Esophagus muscularis mucosa (tissue), 4 donors: ENCODE measurements around the gene SSBP2. TPM values are rescaled to one million over a fixed set of nuclear protein-coding genes. Genes with fewer than 3 reads are reported as not detected.
A peak's percentile ranks its signal among the peaks of the same experiment; 100 is the strongest.

ENCODE experiments used
- DNase-seq: peaks from one replicate; pipeline ENCODE4 v3.0.0-alpha.2; 2017; ENCODE audit errors: extremely low spot score
- H3K27ac ChIP-seq, 4 donors: fragments of 200-600 bp; sonication (generic); replicated peaks in 1 of 4; 1 replicate in 3 of 4; 2 replicates in 1 of 4; pipeline ENCODE4 v1.5.1; 2016 to 2019; ENCODE audit warnings: mild to moderate bottlenecking in 1 of 4
- H3K27me3 ChIP-seq, 4 donors: fragments of 200-600 bp; sonication (generic); one replicate each; pipeline versions ENCODE4 v1.5.1 to v1.6.0; 2016 to 2019
- H3K36me3 ChIP-seq, 4 donors: fragments of 200-600 bp; sonication (generic); one replicate each; pipeline ENCODE4 v1.5.1; 2016 to 2019
- H3K4me1 ChIP-seq, 4 donors: fragments of 200-600 bp; sonication (generic); one replicate each; pipeline ENCODE4 v1.5.1; 2016 to 2019
- H3K4me3 ChIP-seq, 4 donors: fragments of 200-600 bp; sonication (generic); 1 replicate in 2 of 4; 2 replicates in 2 of 4; pipeline ENCODE4 v1.5.1; 2016 to 2019; ENCODE audit warnings: mild to moderate bottlenecking in 4 of 4, moderate library complexity in 1 of 4
- H3K9me3 ChIP-seq, 4 donors: fragments of 200-600 bp; sonication (generic); 1 replicate in 3 of 4; 2 replicates in 1 of 4; pipeline ENCODE4 v1.5.1; 2016 to 2019
- EP300 ChIP-seq: sonication (generic); formaldehyde crosslinking; IDR thresholded peaks from one replicate; pipeline ENCODE4 v1.6.1; 2017; ENCODE audit warnings: antibody characterized with exemption
- POLR2A ChIP-seq: fragments of 450-650 bp; IDR thresholded peaks from one replicate; pipeline ENCODE4 v1.6.1; 2017; ENCODE audit warnings: antibody characterized with exemption, moderate library complexity, mild to moderate bottlenecking, low read depth
- POLR2AphosphoS5 ChIP-seq, 2 donors: sonication (generic); formaldehyde crosslinking; IDR thresholded peaks; one replicate each; pipeline ENCODE4 v1.6.1; 2017; ENCODE audit warnings: antibody characterized with exemption in 2 of 2
- WGBS: methylation state at CpG from one replicate; pipeline ENCODE4 v1.1.5; 2018; 5-methylcytosine and 5-hydroxymethylcytosine counted together
- intact Hi-C: fragments of 100-400 bp; cut with DNase I; formaldehyde crosslinking; loops from one replicate; pipeline ENCODE4 v1.15.1; 2023
- total RNA-seq, 4 donors: library from RNA; depleted of rRNA; stranded (reverse); fragments of >200 nt; gene quantifications; one replicate each; pipeline versions ENCODE4 v1.1.0 to v1.2.1, GENCODE V29; 2016
- TF ChIP-seq, protein P1 (sequence below), 3 experiments: fragments of 200-600 bp in 2 of 3; fragments of 450-650 bp in 1 of 3; sonication (generic) in 2 of 3; IDR thresholded peaks; one replicate each; pipeline ENCODE4 v1.5.1; 2017 to 2019; ENCODE audit warnings: antibody characterized with exemption in 3 of 3, mild to moderate bottlenecking in 2 of 3, moderate library complexity in 1 of 3

The SSBP2 gene
- total RNA-seq, 4 donors from 2014 or later = 62.9 to 97.2 (median 74.2) TPM

DNA sequence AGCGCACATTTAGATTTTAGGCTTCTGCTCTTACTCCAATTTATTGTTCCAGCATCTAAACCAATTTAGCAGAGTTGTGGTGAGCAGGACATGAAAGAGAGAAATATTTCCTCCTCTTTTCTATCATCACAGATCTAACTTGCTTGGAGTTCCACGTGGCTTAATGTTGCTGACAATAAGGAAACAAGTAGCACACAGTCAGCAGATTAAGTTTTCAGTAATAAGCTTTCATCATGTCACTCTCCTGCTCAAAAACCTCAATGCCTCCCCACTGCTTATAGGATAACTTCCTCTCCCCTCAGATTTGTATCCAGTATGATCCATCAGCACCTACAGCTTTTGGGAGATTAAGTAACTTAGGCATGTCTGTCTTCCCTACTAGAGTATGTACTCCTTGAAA is 10.4 kb upstream of the SSBP2 start:
- Histone ChIP-seq H3K27ac (peak overlapping the region in 2 of 4 donors; percentile 1 to 15), H3K27me3 (no peaks in the 10 kb centered on the region), H3K4me1 (peaks cover 6 to 11% (median 8%) of the 10 kb centered on the region in 4 donors), H3K9me3 (no peaks in the 10 kb centered on the region), H3K36me3 (no peaks in the 10 kb centered on the region), H3K4me3 (no peak overlapping the region)
- WGBS = 74% methylated on average over 2 of the region's 2 CpGs
- TF ChIP-seq EP300 = no peak
- no peak for TF ChIP-seq POLR2A
- TF ChIP-seq, protein P1, sequence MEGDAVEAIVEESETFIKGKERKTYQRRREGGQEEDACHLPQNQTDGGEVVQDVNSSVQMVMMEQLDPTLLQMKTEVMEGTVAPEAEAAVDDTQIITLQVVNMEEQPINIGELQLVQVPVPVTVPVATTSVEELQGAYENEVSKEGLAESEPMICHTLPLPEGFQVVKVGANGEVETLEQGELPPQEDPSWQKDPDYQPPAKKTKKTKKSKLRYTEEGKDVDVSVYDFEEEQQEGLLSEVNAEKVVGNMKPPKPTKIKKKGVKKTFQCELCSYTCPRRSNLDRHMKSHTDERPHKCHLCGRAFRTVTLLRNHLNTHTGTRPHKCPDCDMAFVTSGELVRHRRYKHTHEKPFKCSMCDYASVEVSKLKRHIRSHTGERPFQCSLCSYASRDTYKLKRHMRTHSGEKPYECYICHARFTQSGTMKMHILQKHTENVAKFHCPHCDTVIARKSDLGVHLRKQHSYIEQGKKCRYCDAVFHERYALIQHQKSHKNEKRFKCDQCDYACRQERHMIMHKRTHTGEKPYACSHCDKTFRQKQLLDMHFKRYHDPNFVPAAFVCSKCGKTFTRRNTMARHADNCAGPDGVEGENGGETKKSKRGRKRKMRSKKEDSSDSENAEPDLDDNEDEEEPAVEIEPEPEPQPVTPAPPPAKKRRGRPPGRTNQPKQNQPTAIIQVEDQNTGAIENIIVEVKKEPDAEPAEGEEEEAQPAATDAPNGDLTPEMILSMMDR (IDR thresholded peaks at IDR 0.05) = no peak
- no peak for TF ChIP-seq POLR2AphosphoS5 (IDR thresholded peaks at IDR 0.05)
- intact Hi-C loops = no loop called here
- DNase-seq = no peak

GRCh38 chr5:81760521-81760920 is 9.6 kb upstream of the SSBP2 start:
- Histone ChIP-seq H3K4me3 (no peak overlapping the region), H3K4me1 (peaks cover 14 to 18% (median 16%) of the 10 kb centered on the region in 4 donors), H3K27ac (peak overlapping the region in 1 of 4 donors; percentile 14), H3K9me3 (no peaks in the 10 kb centered on the region), H3K36me3 (no peaks in the 10 kb centered on the region), H3K27me3 (no peaks in the 10 kb centered on the region)
- intact Hi-C loops = no loop called here
- DNase-seq = no peak
- 80% methylated on average over 4 of the region's 4 CpGs for WGBS
- TF ChIP-seq POLR2A (no peak), POLR2AphosphoS5 (IDR thresholded peaks at IDR 0.05) (no peak), EP300 (no peak)
- TF ChIP-seq, protein P1 (IDR thresholded peaks at IDR 0.05) = no peak

GRCh38 chr5:81759632-81760005 is 8.7 kb upstream of the SSBP2 start:
- TF ChIP-seq POLR2A (no peak), POLR2AphosphoS5 (IDR thresholded peaks at IDR 0.05) (no peak), EP300 (no peak)
- TF ChIP-seq, protein P1 (IDR thresholded peaks at IDR 0.05) = no peak
- Histone ChIP-seq H3K4me3 (no peak overlapping the region), H3K27ac (no peak overlapping the region), H3K4me1 (peaks cover 21 to 27% (median 24%) of the 10 kb centered on the region in 4 donors), H3K9me3 (no peaks in the 10 kb centered on the region), H3K27me3 (no peaks in the 10 kb centered on the region), H3K36me3 (no peaks in the 10 kb centered on the region)
- intact Hi-C loops = no loop called here
- DNase-seq = no peak
- 54% methylated on average over 6 of the region's 6 CpGs for WGBS

- Histone ChIP-seq H3K27ac (no peak overlapping the region), H3K9me3 (no peaks in the 10 kb centered on the region), H3K27me3 (no peaks in the 10 kb centered on the region), H3K4me1 (peaks cover 28 to 49% (median 44%) of the 10 kb centered on the region in 4 donors), H3K36me3 (no peaks in the 10 kb centered on the region), H3K4me3 (no peak overlapping the region)
- WGBS = 94% methylated on average over 1 of the region's 1 CpG
- no peak for DNase-seq
- intact Hi-C loops = no loop called here
- no peak for TF ChIP-seq EP300
- TF ChIP-seq, protein P1 (IDR thresholded peaks at IDR 0.05) = no peak
- no peak for TF ChIP-seq POLR2AphosphoS5 (IDR thresholded peaks at IDR 0.05)
- TF ChIP-seq POLR2A = no peak
These were observed 6.5 kb upstream of the SSBP2 start for GRCh38 chr5:81757404-81757803.

DNA sequence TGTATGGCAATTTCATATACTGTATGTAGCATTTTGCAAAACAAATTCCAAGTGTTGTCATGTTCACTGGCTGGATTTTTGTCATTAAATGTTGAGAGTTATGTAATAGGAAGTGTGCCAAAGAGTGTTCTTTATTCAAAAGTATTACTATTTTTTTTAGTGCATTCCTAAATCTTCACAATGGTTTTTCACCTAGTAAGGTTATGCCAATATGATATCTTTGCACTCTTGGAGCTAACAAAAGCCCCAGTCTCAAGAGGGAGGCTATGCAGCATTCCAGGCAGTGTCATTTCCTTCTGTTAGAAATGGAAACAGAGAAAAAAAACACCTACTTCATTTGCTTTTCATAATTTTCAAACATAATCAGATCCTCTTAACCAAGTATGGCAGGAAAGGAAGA is 5.1 kb upstream of the SSBP2 start:
- no peak for DNase-seq
- Histone ChIP-seq H3K4me1 (peaks cover 35 to 58% (median 54%) of the 10 kb centered on the region in 4 donors), H3K36me3 (no peaks in the 10 kb centered on the region), H3K9me3 (no peaks in the 10 kb centered on the region), H3K27me3 (no peaks in the 10 kb centered on the region), H3K4me3 (no peak overlapping the region), H3K27ac (peak overlapping the region; percentile 80 to 99 (median 96))
- intact Hi-C loops = no loop called here
- TF ChIP-seq, protein P1 (IDR thresholded peaks at IDR 0.05) = no peak
- TF ChIP-seq POLR2AphosphoS5 (IDR thresholded peaks at IDR 0.05) = no peak
- no peak for TF ChIP-seq EP300
- no peak for TF ChIP-seq POLR2A
